A549 (cell line): ENCODE data around the gene B3GALT6. TPM values are rescaled to one million over a fixed set of nuclear protein-coding genes. Genes with fewer than 3 reads are reported as not detected.

ENCODE experiments used
- ATAC-seq, 2 experiments: fragments of 200-7000 bp in 1 of 2; fragments of >200 bp in 1 of 2; cut with Nextera tagmentation in 1 of 2; cut with Tn5 transposase in 1 of 2; 3 replicates each; pipeline versions ENCODE4 v1.8.0 to v1.9.1; 2018 to 2020; ENCODE audit warnings: mild to moderate bottlenecking in 1 of 2, moderate library complexity in 1 of 2
- CTCF ChIA-PET: fragments of 300-600 bp; sonication (Branson Sonifier 250); formaldehyde crosslinking; extraction: SDS; loops from one replicate; lab custom pipeline; 2021; ENCODE audit warnings: antibody characterized with exemption, inconsistent platforms; lab: Yijun Ruan, JAX
- POLR2A ChIA-PET: fragments of 350-600 bp; formaldehyde crosslinking; extraction: SDS; loops from one replicate; lab custom pipeline; 2021; ENCODE audit warnings: antibody characterized with exemption, inconsistent platforms; lab: Yijun Ruan, JAX
- DNase-seq, 2 experiments: peaks; one replicate each; pipeline versions ENCODE4 v3.0.0 to v3.0.0-alpha.2; 2011 to 2016; ENCODE audit warnings: low read depth in 1 of 2, low spot score in 1 of 2
- FAIRE-seq: peaks from 2 replicates; lab custom pipeline; 2011; peaks lifted over from hg19 to GRCh38; lab: Jason Lieb, UNC
- H3K27ac ChIP-seq, 2 experiments: fragments of >200 bp; sonication (Bioruptor Twin); formaldehyde crosslinking; 3 replicates each; pipeline ENCODE4 v1.5.1; 2016 to 2017
- H3K4me1 ChIP-seq: fragments of >200 bp; sonication (Bioruptor Twin); formaldehyde crosslinking; 3 replicates; pipeline ENCODE4 v1.6.1; 2016
- H3K4me2 ChIP-seq: fragments of >200 bp; sonication (Bioruptor Twin); formaldehyde crosslinking; 3 replicates; pipeline ENCODE4 v1.6.1; 2016
- H3K4me3 ChIP-seq: fragments of >200 bp; sonication (Bioruptor Twin); formaldehyde crosslinking; 3 replicates; pipeline ENCODE4 v1.5.1; 2016
- H3K9me3 ChIP-seq: fragments of >200 bp; sonication (Bioruptor Twin); formaldehyde crosslinking; 3 replicates; pipeline ENCODE4 v1.6.1; 2016
- ATOH8 ChIP-seq: fragments of 250-450 bp; sonication (Bioruptor Pico); IDR thresholded peaks from 2 replicates; pipeline ENCODE4 v1.5.0; 2020; ENCODE audit warnings: low read depth, mild to moderate bottlenecking, moderate library complexity
- BHLHE40 ChIP-seq: IDR thresholded peaks from 2 replicates; pipeline ENCODE4 v1.6.1; 2012; ENCODE audit warnings: low read depth, low read length, inconsistent platforms
- CBX2 ChIP-seq: fragments of 200-600 bp; sonication (generic); IDR thresholded peaks from 2 replicates; pipeline ENCODE4 v1.6.1; 2016; ENCODE audit warnings: low read depth, mild to moderate bottlenecking, borderline replicate concordance
- CBX8 ChIP-seq: fragments of 200-600 bp; sonication (generic); IDR thresholded peaks from 2 replicates; pipeline ENCODE4 v1.6.1; 2016
- CHD2 ChIP-seq: fragments of 150-350 bp; IDR thresholded peaks from 2 replicates; pipeline ENCODE4 v1.6.1; 2014; ENCODE audit warnings: low read length; ENCODE audit not compliant: partially characterized antibody
- EP300 ChIP-seq, 2 experiments: fragments of >200 bp; sonication (Bioruptor Twin); formaldehyde crosslinking; IDR thresholded peaks; 2 replicates in 1 of 2; 3 replicates in 1 of 2; pipeline ENCODE4 v1.6.1; 2016 to 2017
- ESRRA ChIP-seq: fragments of 150-350 bp; IDR thresholded peaks from 2 replicates; pipeline ENCODE4 v1.6.1; 2014; ENCODE audit warnings: mild to moderate bottlenecking, low read length, borderline replicate concordance
- FOSL2 ChIP-seq, 2 experiments: fragments of 450-650 bp in 1 of 2; fragments of >200 bp in 1 of 2; sonication (Bioruptor Twin) in 1 of 2; formaldehyde crosslinking; IDR thresholded peaks; 2 replicates each; pipeline versions ENCODE4 v1.5.0 to v1.6.1; 2016 to 2020; ENCODE audit warnings: mild to moderate bottlenecking in 1 of 2, moderate library complexity in 1 of 2
- GATA3 ChIP-seq: IDR thresholded peaks from 2 replicates; pipeline ENCODE4 v1.6.1; 2012; ENCODE audit warnings: borderline replicate concordance
- HDAC2 ChIP-seq: fragments of 200-600 bp; sonication (generic); IDR thresholded peaks from 2 replicates; pipeline ENCODE4 v1.6.1; 2016
- HEYL ChIP-seq: fragments of 250-450 bp; sonication (Bioruptor Pico); IDR thresholded peaks from 2 replicates; pipeline ENCODE4 v1.8.0; 2021; ENCODE audit warnings: mild to moderate bottlenecking, moderate library complexity
- HOXB13 ChIP-seq: fragments of 250-450 bp; sonication (Bioruptor Pico); IDR thresholded peaks from 2 replicates; pipeline ENCODE4 v1.5.0; 2020; ENCODE audit warnings: low read depth, mild to moderate bottlenecking, moderate library complexity
- HOXB5 ChIP-seq: fragments of 250-450 bp; sonication (Bioruptor Pico); IDR thresholded peaks from 2 replicates; pipeline ENCODE4 v1.5.0; 2020; ENCODE audit warnings: mild to moderate bottlenecking, moderate library complexity
- KDM5A ChIP-seq: fragments of 200-600 bp; sonication (generic); IDR thresholded peaks from 2 replicates; pipeline ENCODE4 v1.6.1; 2016; ENCODE audit warnings: antibody characterized with exemption, mild to moderate bottlenecking
- NFE2L2 ChIP-seq: fragments of 150-350 bp; conservative IDR thresholded peaks from 2 replicates; pipeline ENCODE4 v1.6.1; 2014; ENCODE audit warnings: low read length
- POLR2AphosphoS2 ChIP-seq: conservative IDR thresholded peaks from 2 replicates; pipeline ENCODE4 v1.6.1; 2012; ENCODE audit warnings: low read length, improper control_type of control experiment, inconsistent platforms
- RFX5 ChIP-seq: fragments of 450-650 bp; IDR thresholded peaks from 2 replicates; pipeline ENCODE4 v1.7.1; 2014; ENCODE audit warnings: antibody characterized with exemption, mild to moderate bottlenecking, moderate library complexity
- TFCP2L1 ChIP-seq: fragments of 250-450 bp; sonication (Bioruptor Pico); IDR thresholded peaks from 2 replicates; pipeline ENCODE4 v1.5.0; 2021; ENCODE audit warnings: mild to moderate bottlenecking
- ZNF302 ChIP-seq: fragments of 250-450 bp; sonication (Bioruptor Pico); IDR thresholded peaks from 2 replicates; pipeline ENCODE4 v1.9.0; 2021; ENCODE audit warnings: inconsistent platforms, mild to moderate bottlenecking, moderate library complexity
- ZSCAN20 ChIP-seq: fragments of 250-450 bp; sonication (Bioruptor Pico); IDR thresholded peaks from 2 replicates; pipeline ENCODE4 v1.8.0; 2022; ENCODE audit warnings: mild to moderate bottlenecking, moderate library complexity
- WGBS: methylation state at CpG from one replicate; pipeline ENCODE4 v1.1.6; 2017; ENCODE audit errors: missing lambda C conversion rate; 5-methylcytosine and 5-hydroxymethylcytosine counted together
- polyA plus RNA-seq, 4 experiments: library from polyadenylated mRNA; depleted of rRNA in 3 of 4; stranded (reverse); fragments of >200 nt; fragmentation: RNase III in 1 of 4; extraction: RNeasy Plus Mini Kit Qiagen cat#74134 plus additional on column Dnase treatment in 1 of 4; gene quantifications; 2 replicates in 3 of 4; 3 replicates in 1 of 4; pipeline ENCODE4 v1.2.3, GENCODE V29; 2011 to 2017
- TF ChIP-seq, protein P1 (sequence below): fragments of >200 bp; sonication (Bioruptor Twin); formaldehyde crosslinking; IDR thresholded peaks from 3 replicates; pipeline ENCODE4 v1.6.1; 2016
- TF ChIP-seq, protein P2 (sequence below): IDR thresholded peaks from 2 replicates; pipeline ENCODE4 v1.6.1; 2012; ENCODE audit warnings: low read depth, borderline replicate concordance

B3GALT6 gene
- polyA plus RNA-seq, 2 of the 4 experiments (the other 2 are of a cell fraction) = 12.5 to 12.9 TPM

GRCh38 chr1:1199141-1199960, 32.7 kb upstream of the B3GALT6 start:
- ChIA-PET CTCF (interaction anchor here (1.1 to 1.2 kb wide), 2 partner anchors 11 to 77 kb away, joined by 3 to 9 read pairs; no protein-coding TSS in a partner anchor), POLR2A (no interaction called here)

DNA sequence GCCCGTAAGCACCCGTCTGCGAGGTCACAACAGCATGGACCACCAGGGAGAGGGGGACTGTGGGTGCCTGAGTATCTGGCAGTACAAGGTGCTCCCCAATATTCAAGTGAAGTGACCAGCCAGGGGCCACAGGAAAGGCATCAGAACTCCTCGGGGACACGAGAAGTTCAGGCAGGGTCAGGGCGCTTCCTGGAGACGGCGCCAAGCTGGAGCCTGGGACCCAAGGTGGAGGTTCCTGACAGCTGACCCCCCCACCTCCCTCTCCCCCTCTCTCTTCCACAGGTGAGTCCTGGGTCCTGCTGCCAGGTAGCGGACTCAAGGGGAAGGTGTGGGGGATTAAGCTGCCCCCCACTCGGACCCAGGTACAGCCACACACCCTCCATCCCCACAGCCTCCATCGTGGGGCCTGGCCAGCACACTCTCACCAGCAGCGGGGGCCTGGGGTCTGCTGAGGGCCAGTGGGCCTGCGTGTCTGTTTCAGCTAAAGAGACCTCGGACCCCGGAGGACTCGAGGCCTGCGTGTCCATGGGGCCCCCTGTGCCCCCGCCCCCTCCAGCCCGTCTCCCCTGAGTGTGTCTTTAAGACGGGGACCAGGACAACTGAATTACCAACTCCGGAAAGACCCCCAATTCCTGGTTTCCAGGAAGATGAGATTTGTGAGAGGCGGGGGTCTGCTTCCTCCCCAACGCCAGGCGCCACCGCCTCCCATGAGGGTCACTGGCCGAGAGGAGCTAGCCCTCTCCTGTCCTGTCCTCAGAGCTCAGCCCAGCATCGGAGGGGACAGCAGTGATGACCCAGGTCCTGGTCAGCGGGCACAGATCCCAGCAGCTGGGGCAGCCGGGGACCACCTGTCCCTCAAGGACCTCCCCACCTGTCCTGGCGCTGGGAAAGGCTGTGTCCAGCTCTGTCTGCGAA, 31.8 kb upstream of the B3GALT6 start:
- CTCF ChIA-PET = interaction anchor here (1.1 to 1.2 kb wide), 2 partner anchors 10 to 78 kb away, joined by 3 to 9 read pairs; no protein-coding TSS in a partner anchor
- FAIRE-seq = no peak
- ATAC-seq = no peak
- POLR2A ChIA-PET = interaction anchor here (0.6 kb wide), 1 partner anchor 85 kb away, joined by 4 read pairs; no protein-coding TSS in a partner anchor
- Histone ChIP-seq H3K27ac (no peak overlapping the region), H3K4me2 (no peak overlapping the region), H3K4me3 (no peak overlapping the region), H3K4me1 (no peaks in the 10 kb centered on the region; the same call in 2 of the 3 replicates), H3K9me3 (no peaks in the 10 kb centered on the region)
- no peak for DNase-seq
- 76% methylated on average over 7 of the region's 31 CpGs for WGBS
- TF ChIP-seq FOSL2 (IDR thresholded peaks at IDR 0.05) = no peak
- TF ChIP-seq FOSL2 (CRISPR knock-in tag; IDR thresholded peaks at IDR 0.05) = no peak
- TF ChIP-seq ATOH8 (CRISPR knock-in tag) = no peak
- no peak for TF ChIP-seq HOXB5 (CRISPR knock-in tag)
- no peak for TF ChIP-seq HOXB13 (CRISPR knock-in tag)
- TF ChIP-seq, protein P1, sequence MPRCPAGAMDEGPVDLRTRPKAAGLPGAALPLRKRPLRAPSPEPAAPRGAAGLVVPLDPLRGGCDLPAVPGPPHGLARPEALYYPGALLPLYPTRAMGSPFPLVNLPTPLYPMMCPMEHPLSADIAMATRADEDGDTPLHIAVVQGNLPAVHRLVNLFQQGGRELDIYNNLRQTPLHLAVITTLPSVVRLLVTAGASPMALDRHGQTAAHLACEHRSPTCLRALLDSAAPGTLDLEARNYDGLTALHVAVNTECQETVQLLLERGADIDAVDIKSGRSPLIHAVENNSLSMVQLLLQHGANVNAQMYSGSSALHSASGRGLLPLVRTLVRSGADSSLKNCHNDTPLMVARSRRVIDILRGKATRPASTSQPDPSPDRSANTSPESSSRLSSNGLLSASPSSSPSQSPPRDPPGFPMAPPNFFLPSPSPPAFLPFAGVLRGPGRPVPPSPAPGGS = no peak
- no peak for TF ChIP-seq HDAC2
- TF ChIP-seq ZSCAN20 (CRISPR knock-in tag) = no peak
- no peak for TF ChIP-seq BHLHE40
- TF ChIP-seq NFE2L2 = no peak
- no peak for TF ChIP-seq RFX5
- TF ChIP-seq CBX2 = no peak
- TF ChIP-seq TFCP2L1 (CRISPR knock-in tag) = no peak
- TF ChIP-seq ZNF302 (CRISPR knock-in tag) = no peak
- TF ChIP-seq CBX8 = no peak
- no peak for TF ChIP-seq POLR2AphosphoS2
- no peak for TF ChIP-seq KDM5A
- TF ChIP-seq GATA3 = no peak
- TF ChIP-seq HEYL (CRISPR knock-in tag) = no peak

More at GRCh38 chr1:1199141-1199960, 32.7 kb upstream of the B3GALT6 start:
- FAIRE-seq (no peak), ATAC-seq (no peak; a peak in 1 of 6 replicates), DNase-seq (no peak)
- no peak overlapping the region for H3K4me3 ChIP-seq
- TF ChIP-seq ZSCAN20 (CRISPR knock-in tag) (no peak), ESRRA (no peak), CHD2 (no peak), EP300 (IDR thresholded peaks at IDR 0.05) (no peak), TFCP2L1 (CRISPR knock-in tag) (no peak), BHLHE40 (no peak), HOXB5 (CRISPR knock-in tag) (no peak), HOXB13 (CRISPR knock-in tag) (no peak)
- TF ChIP-seq, protein P2, sequence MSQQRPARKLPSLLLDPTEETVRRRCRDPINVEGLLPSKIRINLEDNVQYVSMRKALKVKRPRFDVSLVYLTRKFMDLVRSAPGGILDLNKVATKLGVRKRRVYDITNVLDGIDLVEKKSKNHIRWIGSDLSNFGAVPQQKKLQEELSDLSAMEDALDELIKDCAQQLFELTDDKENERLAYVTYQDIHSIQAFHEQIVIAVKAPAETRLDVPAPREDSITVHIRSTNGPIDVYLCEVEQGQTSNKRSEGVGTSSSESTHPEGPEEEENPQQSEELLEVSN = no peak
- no peak overlapping the region for H3K4me2 ChIP-seq
- no peak overlapping the region for H3K27ac ChIP-seq
- H3K4me1 ChIP-seq = no peaks in the 10 kb centered on the region; the same call in 2 of the 3 replicates
- H3K9me3 ChIP-seq = peaks cover 7% of the 10 kb centered on the region; the same call in 1 of the 3 replicates
- 82% methylated on average over 14 of the region's 22 CpGs for WGBS
